Activated CD4-positive, alpha-beta T cell treated with anti-CD3 and anti-CD28 coated beads, Interleukin-2, amount 10 ng/mL, durations not matched to agents 24 days and 14 days (primary cell): ENCODE results near the gene BCLAF3. TPM values are rescaled to one million over a fixed set of nuclear protein-coding genes. Genes with fewer than 3 reads are reported as not detected.
A peak's percentile ranks its signal among the peaks of the same experiment; 100 is the strongest.

Experiments
- DNase-seq: peaks from one replicate; pipeline ENCODE4 v3.0.0; 2022
- H3K27ac Mint-ChIP-seq: one replicate; pipeline ENCODE4 v1.8.0; 2022; ENCODE audit warnings: mild to moderate bottlenecking, mixed read lengths
- H3K27me3 Mint-ChIP-seq: one replicate; pipeline ENCODE4 v1.8.0; 2022; ENCODE audit warnings: mixed read lengths
- H3K36me3 Mint-ChIP-seq: one replicate; pipeline ENCODE4 v1.8.0; 2022; ENCODE audit warnings: low read depth, mild to moderate bottlenecking, mixed read lengths
- H3K4me1 Mint-ChIP-seq: one replicate; pipeline ENCODE4 v1.8.0; 2021; ENCODE audit warnings: mixed read lengths
- H3K4me3 Mint-ChIP-seq: one replicate; pipeline ENCODE4 v1.8.0; 2022; ENCODE audit warnings: mild to moderate bottlenecking, moderate library complexity, mixed read lengths
- H3K9me3 Mint-ChIP-seq: one replicate; pipeline ENCODE4 v1.8.0; 2021; ENCODE audit warnings: mixed read lengths
- intact Hi-C: fragments of 100-400 bp; cut with micrococcal nuclease; formaldehyde crosslinking; loops from one replicate; pipeline ENCODE4 v1.15.1; 2023
- total RNA-seq: library from RNA; stranded (reverse); gene quantifications from 2 replicates; pipeline ENCODE4 v1.2.3, GENCODE V29; 2022

BCLAF3 gene
- total RNA-seq, 1 donor from 2014 or later = 5.6 TPM

GRCh38 chrX:20001588-20001987 lies 10.7 kb upstream of the BCLAF3 start:
- no peaks in the 10 kb centered on the region for H3K4me1 Mint-ChIP-seq
- H3K4me3 Mint-ChIP-seq = no peak overlapping the region
- H3K27ac Mint-ChIP-seq = no peak overlapping the region
- no peaks in the 10 kb centered on the region for H3K9me3 Mint-ChIP-seq
- DNase-seq = no peak
- intact Hi-C loops = no loop called here
- no peaks in the 10 kb centered on the region for H3K27me3 Mint-ChIP-seq
- H3K36me3 Mint-ChIP-seq = no peaks in the 10 kb centered on the region

DNA sequence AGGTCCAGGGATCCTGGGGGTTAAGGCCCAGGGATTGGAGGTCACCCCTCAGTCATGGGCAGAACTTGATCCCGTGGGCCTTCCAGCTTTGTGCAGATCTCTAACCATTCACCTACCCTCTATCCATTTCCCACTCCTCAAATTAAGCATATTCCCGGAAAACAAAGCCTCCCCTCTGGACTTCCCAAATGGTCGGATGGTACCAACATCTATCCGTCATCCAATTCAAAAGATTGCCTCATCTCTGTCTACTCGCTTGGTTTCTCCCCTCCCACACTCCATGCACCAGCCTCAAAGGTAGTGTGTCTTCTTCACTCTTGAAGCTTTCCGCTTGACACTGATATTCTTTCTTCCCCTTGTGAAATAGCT lies 473 bp upstream of the BCLAF3 start:
- intact Hi-C loops = loop anchor here (1.0 to 10.0 kb wide), 2 partner anchors 87 to 647 kb away; partner anchors contain the start of gene PDHA1
- Mint-ChIP-seq H3K27ac (peak overlapping the region; percentile 73), H3K36me3 (peaks cover 3% of the 10 kb centered on the region), H3K4me1 (peaks cover 8% of the 10 kb centered on the region), H3K9me3 (no peaks in the 10 kb centered on the region), H3K27me3 (no peaks in the 10 kb centered on the region), H3K4me3 (peak overlapping the region; percentile 82)
- DNase-seq = no peak

GRCh38 chrX:19990151-19990555 lies 708 bp downstream of the BCLAF3 start:
- H3K36me3 Mint-ChIP-seq = peaks cover 6% of the 10 kb centered on the region
- peak overlapping the region; percentile 26 for H3K27ac Mint-ChIP-seq
- DNase-seq = no peak
- peak overlapping the region; percentile 81 for H3K4me3 Mint-ChIP-seq
- H3K27me3 Mint-ChIP-seq = no peaks in the 10 kb centered on the region
- intact Hi-C loops = loop anchor here (10.0 kb wide), 1 partner anchor 645 kb away; the partner anchor contains the start of gene PDHA1
- H3K4me1 Mint-ChIP-seq = peaks cover 8% of the 10 kb centered on the region
- no peaks in the 10 kb centered on the region for H3K9me3 Mint-ChIP-seq

DNA sequence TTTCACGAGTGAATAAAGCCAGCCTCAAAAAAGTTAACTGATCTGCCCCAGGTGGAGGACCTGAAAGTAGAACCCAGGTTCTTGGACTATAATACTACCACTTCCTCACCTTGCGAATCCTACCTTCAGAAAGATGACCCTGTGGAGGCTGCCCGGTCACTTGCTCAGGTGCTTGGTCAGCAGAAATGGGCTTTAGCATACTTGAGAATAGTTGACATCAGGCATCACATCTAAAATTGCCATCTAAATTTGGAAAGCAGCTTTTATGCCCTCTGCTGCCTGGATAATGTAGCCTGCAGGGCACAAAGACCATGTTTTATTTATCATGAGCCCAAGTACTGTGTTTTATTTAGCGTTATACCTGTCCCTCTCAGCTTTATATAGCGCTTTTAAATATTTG lies 3.0 kb downstream of the BCLAF3 start:
- Mint-ChIP-seq H3K4me3 (no peak overlapping the region), H3K4me1 (peaks cover 8% of the 10 kb centered on the region), H3K27ac (no peak overlapping the region), H3K9me3 (no peaks in the 10 kb centered on the region), H3K36me3 (peaks cover 6% of the 10 kb centered on the region), H3K27me3 (no peaks in the 10 kb centered on the region)
- intact Hi-C loops = no loop called here
- no peak for DNase-seq

- peaks cover 8% of the 10 kb centered on the region for H3K4me1 Mint-ChIP-seq
- H3K4me3 Mint-ChIP-seq = no peak overlapping the region
- H3K9me3 Mint-ChIP-seq = no peaks in the 10 kb centered on the region
- peaks cover 6% of the 10 kb centered on the region for H3K36me3 Mint-ChIP-seq
- intact Hi-C loops = no loop called here
- H3K27ac Mint-ChIP-seq = no peak overlapping the region
- DNase-seq = no peak
- H3K27me3 Mint-ChIP-seq = no peaks in the 10 kb centered on the region
Measured at GRCh38 chrX:19986531-19986930, 4.3 kb downstream of the BCLAF3 start.

- no peak overlapping the region for H3K27ac Mint-ChIP-seq
- intact Hi-C loops = no loop called here
- H3K36me3 Mint-ChIP-seq = peaks cover 17% of the 10 kb centered on the region
- H3K4me3 Mint-ChIP-seq = no peak overlapping the region
- no peak for DNase-seq
- H3K4me1 Mint-ChIP-seq = peaks cover 2% of the 10 kb centered on the region
- H3K9me3 Mint-ChIP-seq = peaks cover 8% of the 10 kb centered on the region
- no peaks in the 10 kb centered on the region for H3K27me3 Mint-ChIP-seq
Measured at GRCh38 chrX:19981947-19982346, 8.9 kb downstream of the BCLAF3 start.

GRCh38 chrX:19975845-19976244 lies 15.0 kb downstream of the BCLAF3 start:
- Mint-ChIP-seq H3K36me3 (peaks cover 17% of the 10 kb centered on the region), H3K4me3 (no peak overlapping the region), H3K4me1 (peaks cover 2% of the 10 kb centered on the region), H3K27ac (no peak overlapping the region), H3K27me3 (no peaks in the 10 kb centered on the region), H3K9me3 (peaks cover 10% of the 10 kb centered on the region)
- intact Hi-C loops = no loop called here
- no peak for DNase-seq

- no peak for DNase-seq
- intact Hi-C loops = no loop called here
- H3K36me3 Mint-ChIP-seq = peaks cover 13% of the 10 kb centered on the region
- no peaks in the 10 kb centered on the region for H3K27me3 Mint-ChIP-seq
- H3K27ac Mint-ChIP-seq = no peak overlapping the region
- peaks cover 7% of the 10 kb centered on the region for H3K9me3 Mint-ChIP-seq
- no peak overlapping the region for H3K4me3 Mint-ChIP-seq
- peaks cover 2% of the 10 kb centered on the region for H3K4me1 Mint-ChIP-seq
Measured at GRCh38 chrX:19972984-19973383, 17.9 kb downstream of the BCLAF3 start.

DNA sequence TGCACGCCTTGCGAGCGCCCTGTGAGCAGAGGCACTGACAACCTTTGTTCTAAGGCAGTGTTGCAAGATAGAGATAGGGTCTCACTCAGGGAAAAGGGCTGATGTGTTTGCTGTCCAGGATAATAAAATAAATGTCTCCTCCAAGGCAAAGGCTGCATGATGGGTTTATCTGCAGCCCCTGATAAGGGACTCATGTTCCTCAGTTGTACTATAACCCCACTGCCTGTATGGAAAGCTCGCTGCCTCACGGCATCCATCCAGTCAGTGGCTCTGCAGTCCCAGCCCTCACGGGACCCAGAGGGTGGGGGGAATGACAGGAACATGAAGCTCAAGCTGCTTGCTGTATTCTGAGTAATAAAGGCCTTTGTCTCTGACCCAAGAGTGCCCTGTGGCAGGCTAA lies 22.6 kb downstream of the BCLAF3 start:
- Mint-ChIP-seq H3K27me3 (no peaks in the 10 kb centered on the region), H3K36me3 (peaks cover 20% of the 10 kb centered on the region), H3K27ac (no peak overlapping the region), H3K4me3 (no peak overlapping the region), H3K9me3 (no peaks in the 10 kb centered on the region), H3K4me1 (peaks cover 12% of the 10 kb centered on the region)
- intact Hi-C loops = no loop called here
- no peak for DNase-seq

GRCh38 chrX:19966056-19966455 lies 24.8 kb downstream of the BCLAF3 start:
- no peak overlapping the region for H3K27ac Mint-ChIP-seq
- DNase-seq = no peak
- H3K36me3 Mint-ChIP-seq = peaks cover 24% of the 10 kb centered on the region
- H3K4me3 Mint-ChIP-seq = no peak overlapping the region
- no peaks in the 10 kb centered on the region for H3K27me3 Mint-ChIP-seq
- peaks cover 11% of the 10 kb centered on the region for H3K4me1 Mint-ChIP-seq
- intact Hi-C loops = no loop called here
- H3K9me3 Mint-ChIP-seq = no peaks in the 10 kb centered on the region

DNA sequence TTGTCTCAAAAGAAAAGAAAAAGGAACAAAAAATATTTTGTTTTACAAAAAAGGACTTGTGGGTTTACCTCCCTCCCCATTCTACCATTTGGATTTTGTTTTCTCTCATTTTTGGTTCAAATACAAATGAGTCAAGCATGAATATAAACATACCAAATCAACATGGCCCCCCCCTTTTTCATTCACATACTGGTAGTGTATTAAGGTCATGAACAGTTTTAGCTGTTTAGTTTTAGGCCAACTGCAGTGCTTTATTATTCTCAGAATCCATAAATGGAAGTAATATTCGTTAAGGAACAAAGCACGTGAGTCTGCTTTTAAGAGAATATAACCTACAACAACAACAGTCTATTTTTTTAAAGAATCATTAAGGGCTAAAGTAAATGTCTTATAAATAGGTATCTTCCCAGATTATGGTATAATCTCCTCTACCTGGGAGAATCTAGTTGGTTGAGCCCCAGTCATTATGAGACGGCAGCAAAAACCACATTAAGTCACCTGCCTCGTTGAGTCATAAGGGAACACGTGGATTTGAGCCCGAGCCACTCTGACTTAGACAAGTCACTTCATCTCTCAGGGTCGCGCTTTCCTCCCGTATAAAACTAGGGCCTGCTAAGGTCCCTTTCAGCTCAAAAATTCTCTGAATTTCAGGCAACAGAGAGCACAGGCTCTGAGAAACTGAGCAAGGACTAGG lies 26.7 kb downstream of the BCLAF3 start:
- Mint-ChIP-seq H3K9me3 (no peaks in the 10 kb centered on the region), H3K36me3 (peaks cover 26% of the 10 kb centered on the region), H3K4me1 (peaks cover 14% of the 10 kb centered on the region), H3K4me3 (no peak overlapping the region), H3K27me3 (no peaks in the 10 kb centered on the region), H3K27ac (no peak overlapping the region)
- peak; percentile 68 for DNase-seq
- intact Hi-C loops = no loop called here

GRCh38 chrX:19960913-19961312 lies 29.9 kb downstream of the BCLAF3 start:
- no peaks in the 10 kb centered on the region for H3K27me3 Mint-ChIP-seq
- intact Hi-C loops = no loop called here
- H3K27ac Mint-ChIP-seq = no peak overlapping the region
- H3K9me3 Mint-ChIP-seq = no peaks in the 10 kb centered on the region
- no peak for DNase-seq
- no peak overlapping the region for H3K4me3 Mint-ChIP-seq
- H3K4me1 Mint-ChIP-seq = peaks cover 9% of the 10 kb centered on the region
- H3K36me3 Mint-ChIP-seq = peaks cover 20% of the 10 kb centered on the region

DNA sequence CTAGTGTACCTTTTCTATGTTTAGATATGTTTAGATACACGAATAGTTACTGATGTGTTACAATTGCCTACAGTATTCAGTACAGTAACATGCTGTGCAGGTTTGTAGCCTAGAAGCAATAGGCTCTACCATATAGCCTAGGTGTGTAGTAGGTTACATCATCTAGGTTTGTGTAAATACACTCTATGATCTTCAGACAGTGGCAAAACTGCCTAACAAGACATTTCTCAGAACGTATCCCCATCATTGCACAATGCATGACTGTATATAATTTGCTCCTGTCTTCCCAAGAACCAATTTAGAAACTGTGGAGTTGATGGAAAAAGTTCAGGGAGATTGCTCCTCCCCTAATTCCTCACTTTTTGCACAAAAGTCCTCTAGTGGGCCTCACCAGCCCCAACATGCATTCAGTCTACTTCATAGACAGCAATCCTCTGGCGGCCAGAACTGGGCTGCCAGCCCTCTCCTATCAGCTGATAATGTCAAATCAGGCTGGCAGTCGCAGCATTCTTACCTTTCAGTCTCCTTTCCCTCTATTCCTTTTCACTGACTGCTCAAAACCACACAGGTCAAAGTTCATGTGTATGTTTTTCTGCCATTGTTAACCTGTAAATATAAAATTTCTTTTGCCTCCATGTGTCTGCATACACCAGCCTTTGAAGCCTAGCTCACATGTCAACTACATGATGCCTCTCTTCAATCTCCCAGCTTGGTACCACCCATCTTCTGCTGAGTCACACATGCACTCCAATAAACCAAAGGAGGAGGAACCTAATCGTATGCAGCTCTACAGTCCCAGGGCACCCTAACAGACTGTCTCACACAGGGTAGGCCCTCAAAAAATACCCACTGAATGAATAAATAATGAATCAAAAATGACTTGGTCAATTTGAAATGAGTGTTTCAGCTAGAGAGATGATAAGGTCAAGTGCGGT lies 32.0 kb downstream of the BCLAF3 start:
- no peak overlapping the region for H3K27ac Mint-ChIP-seq
- peaks cover 11% of the 10 kb centered on the region for H3K36me3 Mint-ChIP-seq
- H3K4me3 Mint-ChIP-seq = no peak overlapping the region
- H3K9me3 Mint-ChIP-seq = no peaks in the 10 kb centered on the region
- no peaks in the 10 kb centered on the region for H3K27me3 Mint-ChIP-seq
- no peak for DNase-seq
- intact Hi-C loops = no loop called here
- H3K4me1 Mint-ChIP-seq = peaks cover 4% of the 10 kb centered on the region

DNA sequence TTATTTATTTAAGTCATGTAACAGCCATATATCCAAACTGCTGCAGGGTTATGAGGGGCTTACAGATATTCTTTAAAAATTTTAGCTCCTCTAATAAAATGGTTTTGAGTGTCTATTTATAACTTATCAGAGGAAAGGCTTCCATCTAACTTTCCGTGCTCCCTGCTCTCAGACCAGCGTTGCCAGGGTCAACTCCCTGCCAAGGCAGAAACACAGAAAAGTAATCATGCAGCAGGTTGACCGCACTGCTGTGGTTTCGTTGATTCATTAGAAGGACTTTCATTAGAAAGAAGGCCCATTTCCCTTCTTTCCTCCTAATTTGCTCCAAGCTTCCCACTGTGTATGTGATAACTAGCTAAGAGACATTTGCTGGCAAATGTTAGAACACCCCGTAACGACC lies 33.9 kb downstream of the BCLAF3 start:
- Mint-ChIP-seq H3K4me3 (no peak overlapping the region), H3K4me1 (peaks cover 4% of the 10 kb centered on the region), H3K27ac (no peak overlapping the region), H3K27me3 (no peaks in the 10 kb centered on the region), H3K9me3 (no peaks in the 10 kb centered on the region), H3K36me3 (peaks cover 16% of the 10 kb centered on the region)
- DNase-seq = no peak
- intact Hi-C loops = no loop called here
